ENCODE results near the gene RBPJL. TPM values are rescaled to one million over a fixed set of nuclear protein-coding genes. Genes with fewer than 3 reads are reported as not detected.

RBPJL gene
- total RNA-seq, 1 donor from 2014 or later: not detected

DNA sequence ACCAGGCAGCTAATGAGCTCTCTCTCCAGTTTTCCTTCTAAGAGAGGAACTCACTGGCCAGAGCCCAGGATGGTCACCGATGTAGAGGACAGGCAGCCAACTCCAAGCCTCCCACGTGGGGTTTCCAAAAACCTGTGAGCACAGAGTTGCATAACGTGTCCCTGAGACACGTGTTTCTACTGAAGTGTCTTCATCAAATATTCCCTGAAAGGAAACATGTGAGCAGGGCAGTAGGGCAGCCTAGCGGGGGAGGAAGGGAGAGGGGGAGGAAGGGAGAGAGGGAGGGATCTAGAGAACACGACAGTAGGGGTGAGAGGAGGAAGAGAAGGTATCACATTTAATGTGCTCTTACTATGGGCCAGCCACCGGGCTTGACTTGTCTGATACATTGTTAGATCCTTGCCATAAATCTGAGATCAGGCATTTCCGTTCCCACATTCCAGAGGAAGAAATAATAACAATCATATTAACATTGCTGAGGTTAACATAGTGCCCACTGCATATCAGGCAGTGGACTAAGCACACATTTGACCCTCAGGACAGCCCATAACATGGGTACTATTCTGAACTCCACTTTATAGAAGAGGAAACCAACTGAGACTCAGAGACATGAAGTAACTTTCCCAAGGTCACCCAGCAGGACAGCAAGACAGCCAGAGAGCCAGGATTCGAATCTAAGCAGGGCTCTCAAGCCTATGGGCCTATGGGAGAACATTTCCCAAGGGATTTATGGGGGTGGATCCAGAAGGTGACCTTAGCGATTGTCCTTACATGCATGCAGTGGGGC lies 51.8 kb downstream of the RBPJL start:
- intact Hi-C loops (cut with micrococcal nuclease): no loop called here

DNA sequence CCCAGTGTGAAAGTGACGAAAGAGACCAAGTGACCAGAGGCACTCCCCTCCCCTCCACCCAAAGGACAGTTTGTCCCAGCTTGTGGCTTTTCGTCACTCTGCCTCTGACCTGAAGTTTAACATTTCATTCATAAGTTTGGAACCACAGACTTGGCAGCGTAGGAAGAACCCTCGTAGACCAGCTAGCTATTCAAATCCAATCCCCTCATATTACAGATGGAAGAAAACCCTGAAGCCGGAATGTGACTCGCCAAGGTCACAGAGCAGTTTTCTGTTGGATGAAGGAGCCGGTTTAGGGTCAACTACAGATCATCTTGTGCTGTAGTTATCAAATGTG lies 52.4 kb downstream of the RBPJL start:
- intact Hi-C loops (cut with micrococcal nuclease): no loop called here

DNA sequence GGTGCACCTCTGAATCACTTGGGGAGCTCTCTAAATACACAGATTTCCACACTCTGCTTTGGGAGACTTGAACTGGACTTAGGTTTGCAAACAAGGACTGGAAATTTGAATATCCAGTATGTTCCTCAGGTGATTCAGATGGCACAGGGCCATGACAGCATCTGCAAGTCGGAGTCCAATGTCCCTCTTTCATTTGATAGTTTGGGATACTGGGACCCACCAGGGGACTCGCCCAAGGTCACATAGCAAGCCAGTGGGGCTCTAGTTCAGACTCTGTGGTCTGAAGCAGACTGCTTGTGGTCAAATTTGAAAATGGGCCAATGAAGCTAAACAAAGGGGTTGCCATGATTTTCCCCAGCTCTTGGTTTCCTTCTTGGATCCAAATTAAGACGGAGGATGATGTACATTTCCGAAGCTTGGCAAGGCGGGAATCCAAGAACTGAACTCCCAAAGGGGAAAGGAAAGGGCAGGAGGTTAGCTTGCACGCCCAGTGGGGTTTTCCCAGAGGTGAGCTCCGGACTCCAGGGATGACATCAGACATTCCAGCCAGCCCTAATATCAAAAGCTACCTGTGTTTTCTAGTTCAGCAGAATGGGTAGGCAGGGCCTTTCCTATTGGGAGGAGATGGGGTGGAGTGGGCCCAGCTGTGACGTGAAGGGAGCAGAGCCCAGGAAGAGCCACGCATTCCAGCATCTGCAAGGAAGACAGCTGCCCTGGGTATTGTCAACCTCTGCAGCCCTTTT lies 52.9 kb downstream of the RBPJL start:
- intact Hi-C loops (cut with micrococcal nuclease): loop anchor here (10.0 kb wide), 1 partner anchor 395 kb away; the partner anchor contains the start of genes STK4 and TOMM34

DNA sequence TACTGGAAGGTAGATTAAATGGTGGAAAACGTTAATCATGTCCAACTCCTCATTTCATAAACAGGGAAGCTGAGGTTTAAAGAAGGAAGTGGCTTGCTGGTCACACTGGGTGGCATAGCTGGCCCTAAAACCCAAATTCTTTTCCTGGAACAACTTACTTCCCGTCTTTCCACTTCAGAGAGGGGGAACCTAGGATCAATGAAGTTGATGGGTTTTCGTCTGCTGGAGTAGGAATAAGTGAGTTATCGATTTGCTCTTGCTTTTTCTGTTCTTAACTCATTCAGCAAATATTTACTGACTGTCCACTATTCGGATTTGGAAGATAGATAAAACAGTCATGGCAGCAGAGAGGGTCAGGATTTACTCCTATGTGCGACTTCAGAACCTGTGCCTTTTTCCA lies 55.2 kb downstream of the RBPJL start:
- intact Hi-C loops (cut with micrococcal nuclease): loop anchor here (2.0 to 10.0 kb wide), 4 partner anchors 43 to 609 kb away; partner anchors contain the start of genes ACOT8, STK4, TOMM34 and ZSWIM3

DNA sequence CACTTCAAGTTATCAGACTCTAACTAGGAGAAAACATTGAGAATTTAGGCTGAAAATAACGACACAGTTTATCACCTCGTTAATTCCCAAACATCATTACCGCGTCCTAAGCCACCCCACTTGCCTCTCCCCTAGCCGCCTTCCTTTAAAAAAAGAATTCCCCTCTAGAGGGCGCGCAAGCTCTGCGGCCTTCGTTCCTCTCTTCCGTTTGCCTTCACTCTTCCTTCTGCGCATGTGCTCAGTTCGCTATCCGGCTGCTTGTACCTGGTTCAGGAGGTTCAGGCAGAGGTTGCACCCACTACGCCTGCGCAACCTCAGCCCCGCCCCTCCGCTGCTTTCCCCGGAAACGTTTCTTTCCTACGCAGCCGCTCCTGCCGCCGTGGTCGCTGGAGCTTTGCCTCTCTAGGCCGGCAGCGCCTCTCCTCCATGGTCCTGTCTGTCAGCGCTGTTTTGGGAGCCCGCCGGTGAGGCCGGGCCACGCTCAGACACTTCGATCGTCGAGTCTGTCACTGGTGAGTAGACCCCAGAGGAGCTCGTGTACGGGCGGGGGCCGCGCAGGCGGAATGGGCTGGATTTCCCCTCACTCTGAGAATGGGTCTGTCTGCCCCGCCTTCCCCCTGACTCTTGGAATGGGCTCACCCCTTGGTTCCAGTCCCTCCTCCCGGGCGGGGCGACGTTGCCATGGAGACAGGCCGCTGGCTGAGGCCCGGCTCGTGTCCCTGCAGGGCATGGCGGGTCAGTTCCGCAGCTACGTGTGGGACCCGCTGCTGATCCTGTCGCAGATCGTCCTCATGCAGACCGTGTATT lies 56.4 kb downstream of the RBPJL start, which contains the start of gene SYS1:
SYS1 (plus strand) TSS at position 353 of the 807 bp plus-strand sequence; CDS start at position 729, 376 bp downstream.
- intact Hi-C loops (cut with micrococcal nuclease): loop anchor here (1.0 to 10.0 kb wide), 9 partner anchors 8 to 608 kb away; partner anchors contain the start of genes ACOT8, PIGT, SDC4 and STK4

DNA sequence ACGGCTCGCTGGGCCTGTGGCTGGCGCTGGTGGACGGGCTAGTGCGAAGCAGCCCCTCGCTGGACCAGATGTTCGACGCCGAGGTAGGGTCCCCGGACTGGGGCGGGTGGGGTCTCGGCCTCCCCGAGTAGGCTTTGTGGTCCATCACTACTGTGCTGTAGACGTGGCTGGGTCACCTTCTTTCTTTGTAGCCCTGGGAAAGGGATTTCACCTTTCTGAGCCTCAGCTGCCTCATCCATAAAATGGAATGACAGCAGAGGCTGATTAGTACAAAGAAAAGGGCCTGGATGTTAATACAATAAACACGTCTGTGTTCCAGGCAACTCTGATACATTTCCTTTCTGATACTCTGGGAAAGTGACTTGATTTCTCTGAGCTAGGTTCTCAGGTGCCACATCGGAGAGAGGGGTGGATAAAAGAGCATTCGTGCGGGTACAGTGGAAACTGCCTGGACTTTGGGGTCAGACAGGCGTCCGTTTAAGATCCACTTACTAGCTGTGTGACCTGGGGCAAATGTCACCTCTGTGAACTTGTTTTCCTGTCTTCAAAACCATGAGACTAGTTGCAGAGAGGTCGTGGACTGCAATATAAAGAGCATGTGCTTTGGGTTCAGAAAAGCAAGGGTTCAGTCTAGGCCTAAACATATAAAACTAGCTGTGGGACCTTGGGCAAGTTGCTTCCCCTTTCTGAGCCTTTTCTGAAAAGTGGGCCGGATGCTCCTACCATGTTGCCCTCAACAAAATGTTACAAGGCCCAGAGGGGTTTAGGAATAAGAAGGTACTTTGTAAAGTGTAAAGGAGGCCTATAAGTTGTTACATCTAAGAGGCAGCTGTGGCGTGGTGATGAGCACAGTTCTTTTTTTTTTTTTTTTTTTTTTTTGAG lies 57.2 kb downstream of the RBPJL start:
- intact Hi-C loops (cut with micrococcal nuclease): loop anchor here (1.0 to 10.0 kb wide), 9 partner anchors 9 to 607 kb away; partner anchors contain the start of genes ACOT8, PIGT, SDC4 and STK4

DNA sequence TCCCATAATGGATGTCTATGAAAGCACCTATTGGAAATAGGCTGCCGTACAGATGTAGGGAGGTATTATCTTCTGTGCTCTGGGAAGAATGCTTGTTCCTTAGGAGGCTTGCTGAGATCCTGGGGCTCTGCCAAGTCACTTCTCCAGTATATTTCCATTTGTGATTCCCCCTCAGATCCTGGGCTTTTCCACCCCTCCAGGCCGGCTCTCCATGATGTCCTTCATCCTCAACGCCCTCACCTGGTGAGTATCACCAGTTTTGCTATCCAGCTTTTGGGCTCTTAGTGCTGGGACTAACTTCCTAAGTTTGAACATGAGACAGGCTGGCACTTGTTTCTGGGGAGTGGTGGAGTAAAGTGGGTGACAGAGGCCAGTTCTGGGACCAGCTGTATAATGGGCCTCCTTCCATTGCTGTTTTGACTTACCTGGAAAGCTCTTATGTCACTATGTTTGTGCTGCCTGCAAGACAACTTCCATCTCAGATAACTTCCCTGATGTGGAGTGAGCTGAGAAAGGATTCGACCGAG lies 58.9 kb downstream of the RBPJL start:
- intact Hi-C loops (cut with micrococcal nuclease): loop anchor here (10.0 kb wide), 1 partner anchor 401 kb away; the partner anchor contains the start of genes STK4 and TOMM34

DNA sequence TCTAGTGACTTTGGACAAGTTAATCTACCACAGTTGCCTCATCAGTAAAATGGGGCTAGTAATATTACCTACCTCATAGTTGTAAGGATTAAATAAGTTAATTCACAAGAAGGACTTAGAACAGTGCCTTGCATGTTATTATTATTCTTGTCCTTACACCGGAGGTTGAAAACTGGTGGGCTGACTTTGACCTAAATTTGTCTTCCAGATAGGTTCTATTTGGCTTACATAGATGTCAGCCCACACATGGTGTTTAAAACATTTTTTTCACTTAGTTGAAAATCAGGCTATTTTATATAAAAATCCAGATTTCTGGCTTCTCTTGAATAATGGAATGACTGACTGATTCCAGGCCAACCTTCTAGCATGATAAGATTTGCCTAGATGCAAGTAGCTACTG lies 59.6 kb downstream of the RBPJL start:
- intact Hi-C loops (cut with micrococcal nuclease): loop anchor here (10.0 kb wide), 1 partner anchor 401 kb away; the partner anchor contains the start of genes STK4 and TOMM34

DNA sequence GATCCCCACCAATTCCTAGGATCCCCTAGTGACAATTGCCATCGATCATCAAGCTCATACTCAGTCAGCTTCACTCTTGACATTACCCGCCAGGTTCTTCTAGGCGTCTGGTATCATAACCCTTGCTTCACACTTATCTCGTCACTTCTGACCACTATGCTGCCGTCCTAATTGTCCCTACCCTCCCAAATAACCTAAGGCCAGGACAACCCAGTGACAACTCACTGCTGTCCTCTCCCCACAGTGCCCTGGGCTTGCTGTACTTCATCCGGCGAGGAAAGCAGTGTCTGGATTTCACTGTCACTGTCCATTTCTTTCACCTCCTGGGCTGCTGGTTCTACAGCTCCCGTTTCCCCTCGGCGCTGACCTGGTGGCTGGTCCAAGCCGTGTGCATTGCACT lies 60.0 kb downstream of the RBPJL start:
- intact Hi-C loops (cut with micrococcal nuclease): loop anchor here (10.0 kb wide), 1 partner anchor 402 kb away; the partner anchor contains the start of genes STK4 and TOMM34

DNA sequence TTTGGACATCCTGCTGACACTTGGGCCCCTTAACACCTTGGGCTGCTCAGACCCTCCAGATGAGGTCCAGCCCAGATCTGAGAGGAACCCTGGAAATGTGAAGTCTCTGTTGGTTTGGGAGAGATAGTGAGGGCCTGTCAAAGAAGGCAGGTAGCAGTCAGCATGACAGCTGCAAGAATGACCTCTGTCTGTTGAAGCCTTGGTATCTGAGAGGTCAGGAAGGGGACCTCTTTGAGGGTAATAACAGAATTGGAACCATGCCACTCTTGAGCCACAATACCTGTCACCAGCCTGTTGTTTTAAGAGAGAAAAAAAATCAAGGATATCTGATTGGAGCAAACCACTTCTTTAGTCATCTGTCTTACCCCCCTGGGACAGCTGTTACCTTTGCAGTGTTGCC lies 60.5 kb downstream of the RBPJL start:
- intact Hi-C loops (cut with micrococcal nuclease): loop anchor here (10.0 kb wide), 1 partner anchor 402 kb away; the partner anchor contains the start of genes STK4 and TOMM34

Other genes with a start within 250 kb of the RBPJL start
- 0.05 and 0.18 TPM in 2 replicates for gene KCNS1, start 205.7 kb upstream of the RBPJL start, total RNA-seq
- not detected in 2 replicates for gene WFDC5, start 191.7 kb upstream of the RBPJL start, total RNA-seq
- not detected in 2 replicates for gene WFDC12, start 182.4 kb upstream of the RBPJL start, total RNA-seq
- not detected in 2 replicates for gene PI3, start 131.9 kb upstream of the RBPJL start, total RNA-seq
- not detected in 2 replicates for gene SEMG1, start 99.8 kb upstream of the RBPJL start, total RNA-seq
- gene SEMG2, start 85.5 kb upstream of the RBPJL start, total RNA-seq: not detected in 2 replicates
- gene SLPI, start 52.3 kb upstream of the RBPJL start, total RNA-seq: not detected in 2 replicates
- 0.16 and 0.34 TPM in 2 replicates for gene MATN4, start 1.5 kb downstream of the RBPJL start, total RNA-seq
- gene SDC4, start 41.6 kb downstream of the RBPJL start, total RNA-seq: 21.9 and 24.6 TPM in 2 replicates
- gene SYS1, start 56.3 kb downstream of the RBPJL start, total RNA-seq: 17.8 and 19.6 TPM in 2 replicates
- gene TP53TG5, start 71.5 kb downstream of the RBPJL start, total RNA-seq: 0.09 and 0.11 TPM in 2 replicates
- 10.6 and 10.9 TPM in 2 replicates for gene DBNDD2, start 101.4 kb downstream of the RBPJL start, total RNA-seq
- 70.6 and 72.5 TPM in 2 replicates for gene PIGT, start 109.3 kb downstream of the RBPJL start, total RNA-seq
- gene WFDC2, start 162.9 kb downstream of the RBPJL start, total RNA-seq: 0.52 TPM in 1 of 2 replicates, not detected in the other
- not detected in 2 replicates for gene SPINT3, start 208.8 kb downstream of the RBPJL start, total RNA-seq
- not detected in 2 replicates for gene WFDC6, start 232.6 kb downstream of the RBPJL start, total RNA-seq
- not detected in 2 replicates for gene EPPIN, start 240.6 kb downstream of the RBPJL start, total RNA-seq